ENCODE data around the gene FOXP1. TPM values are rescaled to one million over a fixed set of nuclear protein-coding genes. Genes with fewer than 3 reads are reported as not detected.

FOXP1 gene
- polyA plus RNA-seq, 6 donors from 2014 or later, result 441 to 620 (median 523) TPM

GRCh38 chr3:71402911-71403310 is 180.6 kb downstream of the FOXP1 start:
- Mint-ChIP-seq H3K4me1 (peaks cover 57 to 94% (median 85%) of the 10 kb centered on the region in 3 donors), H3K27me3 (no peaks in the 10 kb centered on the region), H3K36me3 (peaks cover 4 to 7% of the 10 kb centered on the region in 2 donors), H3K9me3 (peaks cover 0 to 2% (median 0%) of the 10 kb centered on the region in 7 donors), H3K27ac (peak overlapping the region; percentile 86 to 98 (median 96)), H3K4me3 (peak overlapping the region; percentile 20 to 80 (median 56))
- peak; percentile 50 for DNase-seq
- peak; percentile 70 to 76 for ATAC-seq (ENCODE audit: low read depth in 2 of 2)

- Mint-ChIP-seq H3K4me3 (peak overlapping the region in 6 of 8 donors; percentile 47 to 80 (median 66)), H3K9me3 (peaks cover 0 to 2% (median 0%) of the 10 kb centered on the region in 7 donors), H3K27ac (peak overlapping the region; percentile 86 to 98 (median 96)), H3K36me3 (peaks cover 4 to 7% of the 10 kb centered on the region in 2 donors), H3K27me3 (no peaks in the 10 kb centered on the region), H3K4me1 (peaks cover 57 to 94% (median 85%) of the 10 kb centered on the region in 3 donors)
- no peak for ATAC-seq (ENCODE audit: low read depth in 2 of 2)
- DNase-seq, result no peak
These were observed 181.2 kb downstream of the FOXP1 start for GRCh38 chr3:71402280-71402679.

- Mint-ChIP-seq H3K27ac (peak overlapping the region; percentile 86 to 98 (median 96)), H3K27me3 (no peaks in the 10 kb centered on the region), H3K36me3 (peaks cover 4 to 7% of the 10 kb centered on the region in 2 donors), H3K4me1 (peaks cover 57 to 92% (median 81%) of the 10 kb centered on the region in 3 donors), H3K9me3 (peaks cover 0 to 2% (median 0%) of the 10 kb centered on the region in 7 donors), H3K4me3 (peak overlapping the region in 7 of 8 donors; percentile 6 to 80 (median 55))
- ATAC-seq (ENCODE audit: low read depth in 2 of 2) (no peak), DNase-seq (no peak)
These were observed 181.8 kb downstream of the FOXP1 start for GRCh38 chr3:71401695-71402231.

- Mint-ChIP-seq H3K36me3 (peaks cover 2 to 7% of the 10 kb centered on the region in 2 donors), H3K4me3 (peak overlapping the region in 7 of 8 donors; percentile 34 to 80 (median 55)), H3K27ac (peak overlapping the region; percentile 86 to 98 (median 96)), H3K27me3 (no peaks in the 10 kb centered on the region), H3K9me3 (peaks cover 0 to 2% (median 0%) of the 10 kb centered on the region in 7 donors), H3K4me1 (peaks cover 55 to 91% (median 80%) of the 10 kb centered on the region in 3 donors)
- DNase-seq (no peak), ATAC-seq (ENCODE audit: low read depth in 2 of 2) (no peak)
These were observed 182.5 kb downstream of the FOXP1 start for GRCh38 chr3:71400986-71401451.

GRCh38 chr3:71399478-71399877 is 184.1 kb downstream of the FOXP1 start:
- peaks cover 0 to 7% of the 10 kb centered on the region in 2 donors for H3K36me3 Mint-ChIP-seq
- peak overlapping the region in 5 of 6 donors; percentile 16 to 96 (median 81) for H3K27ac Mint-ChIP-seq
- no peak for DNase-seq
- H3K4me3 Mint-ChIP-seq, result peak overlapping the region in 1 of 8 donors; percentile 50
- peaks cover 0 to 2% (median 0%) of the 10 kb centered on the region in 7 donors for H3K9me3 Mint-ChIP-seq
- no peak for ATAC-seq (ENCODE audit: low read depth in 2 of 2)
- peaks cover 62 to 92% (median 79%) of the 10 kb centered on the region in 3 donors for H3K4me1 Mint-ChIP-seq
- H3K27me3 Mint-ChIP-seq, result no peaks in the 10 kb centered on the region

GRCh38 chr3:71398157-71398836 is 185.2 kb downstream of the FOXP1 start:
- Mint-ChIP-seq H3K27ac (peak overlapping the region; percentile 82 to 96 (median 90)), H3K4me3 (peak overlapping the region; percentile 38 to 85 (median 66)), H3K27me3 (no peaks in the 10 kb centered on the region), H3K4me1 (peaks cover 60 to 94% (median 73%) of the 10 kb centered on the region in 3 donors), H3K9me3 (peaks cover 0 to 2% (median 0%) of the 10 kb centered on the region in 7 donors), H3K36me3 (peaks cover 0 to 5% of the 10 kb centered on the region in 2 donors)
- no peak for DNase-seq
- ATAC-seq (ENCODE audit: low read depth in 2 of 2), result peak; percentile 52 to 64

- Mint-ChIP-seq H3K27ac (peak overlapping the region; percentile 82 to 96 (median 90)), H3K27me3 (no peaks in the 10 kb centered on the region), H3K4me1 (peaks cover 54 to 91% (median 67%) of the 10 kb centered on the region in 3 donors), H3K9me3 (no peaks in the 10 kb centered on the region), H3K36me3 (no peaks in the 10 kb centered on the region), H3K4me3 (peak overlapping the region; percentile 38 to 85 (median 66))
- no peak for ATAC-seq (ENCODE audit: low read depth in 2 of 2)
- no peak for DNase-seq
These were observed 185.8 kb downstream of the FOXP1 start for GRCh38 chr3:71397726-71398125.

GRCh38 chr3:71397046-71397445 is 186.5 kb downstream of the FOXP1 start:
- peaks cover 53 to 91% (median 62%) of the 10 kb centered on the region in 3 donors for H3K4me1 Mint-ChIP-seq
- peak overlapping the region in 5 of 6 donors; percentile 82 to 96 (median 93) for H3K27ac Mint-ChIP-seq
- H3K9me3 Mint-ChIP-seq, result no peaks in the 10 kb centered on the region
- H3K27me3 Mint-ChIP-seq, result no peaks in the 10 kb centered on the region
- DNase-seq (no peak), ATAC-seq (ENCODE audit: low read depth in 2 of 2) (no peak)
- no peaks in the 10 kb centered on the region for H3K36me3 Mint-ChIP-seq
- peak overlapping the region in 7 of 8 donors; percentile 19 to 85 (median 69) for H3K4me3 Mint-ChIP-seq

GRCh38 chr3:71395927-71396695 is 187.4 kb downstream of the FOXP1 start:
- Mint-ChIP-seq H3K36me3 (no peaks in the 10 kb centered on the region), H3K4me1 (peaks cover 53 to 91% (median 62%) of the 10 kb centered on the region in 3 donors), H3K27ac (peak overlapping the region; percentile 51 to 99 (median 95)), H3K4me3 (peak overlapping the region in 5 of 8 donors; percentile 31 to 71 (median 57)), H3K27me3 (no peaks in the 10 kb centered on the region), H3K9me3 (no peaks in the 10 kb centered on the region)
- ATAC-seq (ENCODE audit: low read depth in 2 of 2) (no peak), DNase-seq (no peak)

GRCh38 chr3:71395470-71395869 is 188.1 kb downstream of the FOXP1 start:
- H3K27ac Mint-ChIP-seq, result peak overlapping the region; percentile 36 to 99 (median 95)
- H3K4me1 Mint-ChIP-seq, result peaks cover 57 to 91% (median 62%) of the 10 kb centered on the region in 3 donors
- H3K9me3 Mint-ChIP-seq, result no peaks in the 10 kb centered on the region
- DNase-seq, result no peak
- H3K36me3 Mint-ChIP-seq, result no peaks in the 10 kb centered on the region
- peak overlapping the region in 5 of 8 donors; percentile 37 to 84 (median 57) for H3K4me3 Mint-ChIP-seq
- ATAC-seq (ENCODE audit: low read depth in 2 of 2), result no peak
- H3K27me3 Mint-ChIP-seq, result no peaks in the 10 kb centered on the region

GRCh38 chr3:71393745-71394144 is 189.8 kb downstream of the FOXP1 start:
- Mint-ChIP-seq H3K36me3 (no peaks in the 10 kb centered on the region), H3K4me1 (peaks cover 52 to 87% (median 57%) of the 10 kb centered on the region in 3 donors)
- no peak for ATAC-seq (ENCODE audit: low read depth in 2 of 2)

GRCh38 chr3:71393093-71393492 is 190.4 kb downstream of the FOXP1 start:
- no peak for ATAC-seq (ENCODE audit: low read depth in 2 of 2)
- H3K27me3 Mint-ChIP-seq, result no peaks in the 10 kb centered on the region
- H3K27ac Mint-ChIP-seq, result peak overlapping the region; percentile 93 to 99 (median 94)
- H3K9me3 Mint-ChIP-seq, result no peaks in the 10 kb centered on the region
- H3K4me1 Mint-ChIP-seq, result peaks cover 49 to 87% (median 57%) of the 10 kb centered on the region in 3 donors
- no peaks in the 10 kb centered on the region for H3K36me3 Mint-ChIP-seq
- peak overlapping the region in 1 of 8 donors; percentile 25 for H3K4me3 Mint-ChIP-seq
- no peak for DNase-seq

More at GRCh38 chr3:71393745-71394144, 189.8 kb downstream of the FOXP1 start:
- Mint-ChIP-seq H3K4me3 (peak overlapping the region in 3 of 8 donors; percentile 15 to 38 (median 25)), H3K27ac (peak overlapping the region; percentile 93 to 99 (median 94)), H3K9me3 (no peaks in the 10 kb centered on the region), H3K27me3 (no peaks in the 10 kb centered on the region)
- no peak for DNase-seq

- no peaks in the 10 kb centered on the region for H3K9me3 Mint-ChIP-seq
- H3K4me3 Mint-ChIP-seq, result peak overlapping the region; percentile 66 to 91 (median 85)
- peaks cover 46 to 87% (median 57%) of the 10 kb centered on the region in 3 donors for H3K4me1 Mint-ChIP-seq
- H3K27me3 Mint-ChIP-seq, result no peaks in the 10 kb centered on the region
- DNase-seq (peak; percentile 75), ATAC-seq (ENCODE audit: low read depth in 2 of 2) (peak; percentile 75 to 76)
- H3K27ac Mint-ChIP-seq, result peak overlapping the region; percentile 96 to 100 (median 100)
- H3K36me3 Mint-ChIP-seq, result no peaks in the 10 kb centered on the region
These were observed 191.3 kb downstream of the FOXP1 start for GRCh38 chr3:71392251-71392650.

Data from naive B cell (primary cell).